ENCODE results near the gene MUC5B.

DNA sequence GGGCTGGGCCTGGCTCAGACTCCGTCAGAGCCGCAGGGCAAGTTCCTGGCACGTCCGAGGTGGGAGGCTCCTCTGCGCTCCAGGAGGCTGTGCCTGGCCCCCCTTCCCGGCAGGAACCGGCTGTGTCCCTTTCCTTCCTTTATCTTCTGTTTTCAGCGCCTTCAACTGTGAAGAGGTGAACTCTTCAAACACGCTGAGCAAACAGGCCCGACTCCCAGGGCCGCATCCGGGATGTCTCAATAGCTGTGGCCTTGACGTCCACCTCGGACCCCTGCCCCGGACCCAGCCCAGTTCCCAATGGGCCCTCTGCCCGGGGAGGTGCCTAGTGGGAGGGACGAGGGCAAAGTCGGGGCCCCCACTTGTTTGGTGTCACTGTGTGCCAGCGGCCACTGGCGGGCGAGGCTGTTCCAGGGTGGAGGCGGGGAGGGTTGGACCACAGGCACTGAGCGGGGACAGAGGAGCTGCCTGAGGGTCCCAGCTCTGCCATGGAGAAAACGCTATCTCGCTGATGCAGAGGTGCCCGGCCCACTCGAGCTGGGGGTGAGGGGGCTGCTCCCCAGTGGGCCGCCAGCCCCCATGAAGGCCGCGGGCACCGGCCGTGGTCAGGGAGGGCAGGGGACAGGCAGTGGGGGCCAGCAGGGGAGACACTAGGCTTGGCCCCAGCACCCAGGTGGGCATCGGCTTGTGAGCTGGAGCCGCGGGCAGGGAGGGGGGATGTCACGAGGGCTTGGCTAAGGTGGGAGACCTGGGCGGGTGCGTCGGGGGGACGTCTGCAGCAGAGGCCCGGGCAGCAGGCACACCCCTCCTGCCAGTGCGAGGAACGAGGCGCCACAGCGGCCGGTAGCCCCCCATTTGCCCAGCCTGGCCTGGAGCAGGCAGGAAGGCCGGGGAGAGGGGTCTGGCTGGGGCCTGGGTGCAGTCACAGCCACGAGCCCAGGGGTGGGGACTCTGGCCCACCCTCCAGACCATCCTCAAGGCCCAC lies 2.7 kb upstream of the MUC5B start:
- TF ChIP-seq, protein P1, sequence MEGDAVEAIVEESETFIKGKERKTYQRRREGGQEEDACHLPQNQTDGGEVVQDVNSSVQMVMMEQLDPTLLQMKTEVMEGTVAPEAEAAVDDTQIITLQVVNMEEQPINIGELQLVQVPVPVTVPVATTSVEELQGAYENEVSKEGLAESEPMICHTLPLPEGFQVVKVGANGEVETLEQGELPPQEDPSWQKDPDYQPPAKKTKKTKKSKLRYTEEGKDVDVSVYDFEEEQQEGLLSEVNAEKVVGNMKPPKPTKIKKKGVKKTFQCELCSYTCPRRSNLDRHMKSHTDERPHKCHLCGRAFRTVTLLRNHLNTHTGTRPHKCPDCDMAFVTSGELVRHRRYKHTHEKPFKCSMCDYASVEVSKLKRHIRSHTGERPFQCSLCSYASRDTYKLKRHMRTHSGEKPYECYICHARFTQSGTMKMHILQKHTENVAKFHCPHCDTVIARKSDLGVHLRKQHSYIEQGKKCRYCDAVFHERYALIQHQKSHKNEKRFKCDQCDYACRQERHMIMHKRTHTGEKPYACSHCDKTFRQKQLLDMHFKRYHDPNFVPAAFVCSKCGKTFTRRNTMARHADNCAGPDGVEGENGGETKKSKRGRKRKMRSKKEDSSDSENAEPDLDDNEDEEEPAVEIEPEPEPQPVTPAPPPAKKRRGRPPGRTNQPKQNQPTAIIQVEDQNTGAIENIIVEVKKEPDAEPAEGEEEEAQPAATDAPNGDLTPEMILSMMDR (IDR thresholded peaks at IDR 0.05): no peak
- no peak for TF ChIP-seq POLR2A (IDR thresholded peaks at IDR 0.05)

Measured in vagina (tissue), 2 donors.